HG03571 (cell line): ENCODE data around the gene MPP7.
"Not testable (repeated sequence)": the region's sequence is repeated elsewhere in the genome, so short reads cannot be mapped to it uniquely, and the experiment has no call there.

Source experiments
- ATAC-seq: cut with Tn5 transposase; IDR thresholded peaks from one replicate; pipeline ENCODE4 v1.9.1; 2021; ENCODE audit not compliant: unreplicated experiment

The MPP7 gene

DNA sequence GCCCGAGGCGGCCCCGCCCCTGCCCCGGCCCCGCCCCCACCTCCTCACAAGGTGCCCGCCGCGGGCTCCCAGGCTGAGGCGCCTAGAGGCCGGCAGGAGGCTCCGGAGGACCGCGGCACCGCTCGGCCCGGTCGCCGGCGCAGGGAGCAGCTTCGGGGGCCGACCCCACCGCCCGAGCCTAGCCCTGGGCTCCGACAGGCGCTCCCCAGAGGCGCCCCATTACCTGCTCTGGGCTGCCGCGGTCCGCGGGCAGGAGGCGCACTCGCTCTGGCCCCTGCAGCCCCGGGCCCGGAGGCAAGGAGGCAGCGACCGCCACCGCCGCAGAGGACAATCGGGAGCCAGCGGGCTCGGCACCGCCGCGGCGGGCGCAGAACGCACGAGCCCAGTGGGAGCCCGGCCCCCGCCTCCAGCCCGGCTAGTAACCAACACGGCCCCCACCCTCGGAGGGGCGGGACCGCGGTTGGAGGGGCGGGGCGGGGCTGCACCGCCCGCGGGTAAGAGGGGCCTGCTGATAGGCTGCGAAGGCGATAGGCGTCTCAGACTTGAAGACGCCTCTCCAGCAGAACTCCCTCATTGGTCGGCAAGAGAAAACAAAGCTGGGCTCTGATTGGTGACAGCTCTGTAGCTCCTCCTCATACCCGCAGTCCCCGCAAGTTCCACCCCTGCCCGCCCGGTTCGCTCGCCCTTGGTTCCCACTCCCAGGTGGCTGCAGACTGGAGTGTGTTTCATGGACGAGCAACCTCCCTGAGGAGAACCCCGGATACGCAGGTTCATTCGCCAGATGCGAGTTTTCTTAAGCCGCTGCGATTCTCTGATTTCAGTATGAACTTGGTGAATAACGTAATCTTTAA, at the start of gene MPP7:
Gene MPP7 (minus strand): TSS at position 427 of the 851 bp plus-strand sequence. CDS start 64,460 bp downstream, outside the sequence.
- peak; percentile 100 for ATAC-seq

DNA sequence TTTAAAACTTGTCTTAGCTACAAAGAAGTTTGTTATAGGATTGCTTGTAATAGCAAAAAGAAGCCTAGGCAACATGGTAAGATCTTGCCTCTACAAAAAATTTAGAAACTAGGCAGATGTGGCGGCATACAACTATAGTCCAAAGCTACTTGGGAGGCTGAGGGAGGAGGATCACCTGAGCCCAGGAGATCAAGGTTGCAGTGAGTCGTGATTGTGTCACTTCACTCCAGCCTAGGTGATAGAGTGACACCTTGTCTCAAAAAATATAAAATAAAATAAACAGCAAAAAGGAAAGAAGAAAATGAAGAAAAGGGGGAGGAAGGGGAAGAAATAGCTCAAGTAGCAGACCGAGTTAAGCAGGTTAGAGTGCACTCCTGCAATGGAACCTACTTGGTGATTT, 47.0 kb upstream of the MPP7 start:
- no peak for ATAC-seq

DNA sequence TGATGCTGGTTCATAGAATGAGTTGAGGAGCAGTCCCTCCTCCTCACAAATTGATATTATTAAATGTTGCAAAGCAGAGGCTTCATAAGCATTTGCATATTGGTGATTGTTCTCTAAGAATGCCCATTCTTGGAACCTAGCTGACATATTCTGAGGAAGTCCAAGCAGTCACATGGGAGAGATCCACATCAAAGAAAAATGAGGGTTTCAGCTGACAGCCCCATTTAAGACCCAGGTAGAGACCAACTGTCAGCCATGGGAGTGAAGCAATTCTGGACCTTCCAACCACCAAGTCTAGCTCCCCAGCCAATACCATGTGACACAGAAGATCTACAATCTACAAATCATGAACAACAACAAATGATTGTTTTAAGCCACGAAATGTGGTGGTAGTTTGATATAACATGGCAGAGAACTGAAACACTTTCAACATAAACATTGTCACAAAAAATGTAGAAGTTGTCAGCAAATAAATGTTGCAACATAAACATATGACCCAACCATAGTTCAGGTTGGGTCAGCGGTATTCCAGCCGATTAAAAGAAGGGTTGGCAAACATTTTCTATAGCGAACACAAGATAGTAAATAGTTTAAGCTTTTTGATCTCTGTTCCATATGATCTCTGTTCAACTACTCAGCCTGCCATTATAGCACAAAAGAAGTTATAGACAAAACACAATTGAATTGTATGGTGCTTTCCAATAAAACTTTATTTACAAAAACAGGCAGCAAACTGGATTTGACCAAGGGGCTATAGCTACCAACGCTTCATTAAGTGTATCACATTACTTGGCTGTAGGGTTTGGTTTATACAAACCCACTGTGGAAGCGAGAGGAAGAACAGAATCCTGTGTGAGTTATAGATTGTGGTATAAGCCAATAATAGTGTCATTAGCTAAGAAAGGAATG, 41.4 kb upstream of the MPP7 start:
- no peak for ATAC-seq

DNA sequence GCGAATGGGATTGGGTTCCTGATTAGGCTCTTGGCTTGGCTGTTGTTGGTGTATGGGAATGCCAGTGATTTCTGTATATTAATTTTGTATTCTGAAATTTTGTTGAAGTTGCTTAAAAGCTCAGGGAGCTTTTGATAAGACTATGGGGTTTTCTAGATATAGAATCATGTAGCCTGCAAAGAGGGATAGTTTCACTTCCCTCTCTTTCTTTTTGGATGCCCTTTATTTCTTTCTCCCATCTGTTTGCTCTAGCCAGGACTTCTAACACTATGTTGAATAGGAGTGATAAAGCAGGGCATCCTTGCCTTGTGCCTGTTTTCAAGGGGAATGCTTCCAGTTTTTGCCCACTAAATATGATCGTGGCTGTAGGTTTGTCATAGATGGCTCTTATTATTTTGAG, 40.4 kb upstream of the MPP7 start:
- no peak for ATAC-seq

DNA sequence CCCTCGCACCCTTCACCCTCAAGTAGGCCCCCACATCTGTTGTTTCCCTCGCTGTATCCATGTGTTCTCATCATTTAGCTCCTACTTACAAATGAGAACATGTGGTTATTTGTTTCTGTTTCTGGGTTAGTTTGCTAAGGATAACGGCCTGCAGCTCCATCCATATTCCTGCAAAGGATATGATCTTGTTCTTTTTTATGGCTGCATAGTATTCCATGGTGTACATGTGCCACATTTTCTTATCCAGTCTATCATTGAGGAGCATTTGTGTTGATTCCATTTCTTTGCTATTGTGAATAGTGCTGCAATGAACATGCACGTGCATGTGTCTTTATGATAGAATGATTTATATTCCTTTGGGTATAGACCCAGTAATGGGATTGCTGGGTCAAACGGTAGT, 38.8 kb upstream of the MPP7 start:
- not testable (repeated sequence) for ATAC-seq

DNA sequence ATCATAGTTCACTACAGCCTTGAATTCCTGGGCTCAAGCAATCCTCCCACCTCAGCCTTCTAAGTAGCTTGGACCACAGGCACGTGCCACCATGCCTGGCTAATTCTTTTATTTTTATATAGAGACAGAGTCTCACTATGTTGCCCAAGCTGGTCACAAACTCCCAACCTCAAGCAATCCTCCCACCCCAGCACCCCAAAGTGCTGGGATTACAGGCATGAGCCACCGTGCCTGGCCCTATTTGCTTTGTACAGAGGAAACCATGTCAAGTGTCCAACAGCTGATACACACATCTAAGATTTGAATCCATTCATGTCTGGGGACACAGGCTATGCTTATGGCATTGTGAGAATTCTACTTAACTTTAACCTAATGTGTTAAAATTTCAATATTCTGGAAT, 29.9 kb upstream of the MPP7 start:
- no peak for ATAC-seq

DNA sequence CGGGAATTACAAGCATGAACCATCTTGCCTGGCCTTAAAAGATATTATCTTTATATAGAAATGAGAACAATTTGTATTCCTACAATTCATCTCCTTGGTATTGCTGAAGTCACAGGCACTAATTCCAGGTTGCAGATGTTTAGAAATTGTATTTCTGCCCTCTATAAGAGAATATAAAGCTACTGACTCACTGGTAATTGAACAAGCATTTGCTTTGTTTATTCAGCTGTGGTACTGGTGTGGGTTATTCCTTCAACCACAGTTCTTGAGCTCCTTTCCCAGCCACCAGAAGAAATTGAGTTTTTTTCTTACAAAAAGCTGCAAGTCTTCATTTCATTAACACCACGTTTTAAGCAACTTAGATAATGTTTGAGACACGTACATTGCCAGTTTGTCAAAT, 29.0 kb upstream of the MPP7 start:
- no peak for ATAC-seq

DNA sequence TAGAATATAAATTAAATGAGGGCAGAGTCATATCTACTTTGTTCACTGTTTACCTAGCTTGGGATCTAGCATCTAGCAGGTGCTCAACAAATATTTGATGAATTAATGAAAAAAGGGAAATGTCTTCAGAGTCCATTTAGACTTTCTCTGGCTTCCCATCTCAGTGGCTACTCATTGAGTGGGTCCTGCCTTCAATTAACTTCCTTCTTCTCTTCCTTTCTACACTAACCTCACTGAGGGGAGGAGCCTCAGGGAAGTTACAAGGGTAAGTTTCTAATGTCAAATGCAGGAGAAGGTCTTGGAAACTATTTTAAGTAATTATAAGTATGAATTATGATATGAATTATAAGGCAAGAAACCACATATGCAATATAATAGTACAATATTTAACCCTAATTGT, 28.2 kb upstream of the MPP7 start:
- ATAC-seq, result no peak

DNA sequence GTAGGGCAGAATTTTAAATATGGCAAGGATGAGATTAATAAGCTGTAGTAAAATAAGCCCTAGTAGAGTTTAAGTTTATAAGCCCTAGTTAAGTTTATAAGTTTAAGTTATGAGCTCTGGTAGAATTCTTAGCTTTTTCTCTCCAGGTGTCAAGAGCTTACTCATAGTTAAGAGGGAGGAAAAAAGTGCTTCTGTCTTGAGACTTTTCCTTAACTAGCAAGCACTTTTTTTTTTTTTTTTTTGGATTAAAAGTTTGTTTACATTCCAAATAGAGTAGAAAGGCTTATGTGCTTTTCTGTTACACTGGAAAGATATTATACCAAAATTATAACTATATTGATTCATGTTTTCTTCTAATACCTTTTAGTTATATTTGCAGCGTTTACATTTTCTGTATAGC, 25.5 kb upstream of the MPP7 start:
- ATAC-seq, result no peak

DNA sequence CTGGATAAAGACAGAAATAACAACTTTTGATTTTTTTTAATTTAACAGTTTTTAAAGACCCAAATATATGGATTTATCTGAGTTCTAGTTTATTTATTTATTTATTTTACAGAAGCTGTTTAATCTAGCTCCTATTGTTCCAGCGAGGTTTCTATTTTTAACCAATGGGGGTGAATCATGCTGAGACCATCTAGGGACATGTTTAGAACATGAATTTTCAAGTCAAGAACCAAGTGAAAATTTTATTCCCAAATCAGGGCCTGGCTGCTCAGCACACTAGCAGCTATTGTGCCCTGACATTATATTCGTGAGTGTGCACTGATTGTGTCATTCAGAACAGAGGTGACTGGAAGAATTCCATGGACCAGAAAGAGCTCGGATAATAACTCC, 24.6 kb upstream of the MPP7 start:
- ATAC-seq, result no peak

DNA sequence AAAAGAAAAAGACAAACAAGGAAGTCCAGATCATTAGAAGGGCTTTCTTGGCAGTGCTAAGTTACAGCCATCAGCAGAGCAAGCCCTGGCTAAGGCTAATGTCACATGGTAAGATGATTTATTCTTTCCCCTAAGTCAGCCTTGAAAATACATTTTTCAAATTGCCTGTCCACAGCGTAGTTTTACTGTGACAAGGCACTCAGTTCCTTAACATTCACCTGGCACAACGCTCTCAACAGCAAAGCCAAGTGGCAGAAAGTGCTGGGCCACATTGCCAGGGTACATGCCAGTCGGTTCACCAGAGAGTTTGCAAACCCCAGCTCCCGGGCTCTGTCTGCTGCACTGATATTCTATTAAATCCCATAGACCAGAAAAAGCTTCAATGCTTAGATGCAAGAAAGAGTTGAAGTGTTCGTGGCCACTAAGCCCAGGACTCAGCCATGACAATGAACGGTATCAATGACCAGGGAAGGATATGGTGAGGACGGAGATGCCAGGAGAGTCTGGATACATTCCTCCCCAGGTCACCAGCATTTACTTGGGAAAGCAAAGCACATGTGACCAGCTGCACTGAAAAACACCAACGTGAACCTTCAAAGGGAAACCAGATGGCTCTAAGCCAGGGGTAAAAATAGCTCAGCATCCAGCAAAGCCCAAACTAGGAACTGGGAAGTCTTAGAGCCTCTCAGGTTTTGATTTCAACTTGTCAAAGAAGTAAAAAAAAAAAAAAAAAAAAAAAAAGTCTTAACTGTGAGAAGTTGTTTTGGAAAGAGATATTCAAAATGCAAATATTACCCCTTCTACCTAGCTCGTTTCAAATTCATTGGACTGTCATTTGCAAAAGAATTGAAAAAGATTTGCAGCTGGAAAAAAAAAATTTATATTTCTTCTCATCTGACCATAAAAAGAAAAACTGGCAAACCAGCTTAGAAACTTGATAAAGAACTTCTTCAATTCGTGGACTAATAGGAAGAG, 23.9 kb upstream of the MPP7 start:
- ATAC-seq, result no peak

DNA sequence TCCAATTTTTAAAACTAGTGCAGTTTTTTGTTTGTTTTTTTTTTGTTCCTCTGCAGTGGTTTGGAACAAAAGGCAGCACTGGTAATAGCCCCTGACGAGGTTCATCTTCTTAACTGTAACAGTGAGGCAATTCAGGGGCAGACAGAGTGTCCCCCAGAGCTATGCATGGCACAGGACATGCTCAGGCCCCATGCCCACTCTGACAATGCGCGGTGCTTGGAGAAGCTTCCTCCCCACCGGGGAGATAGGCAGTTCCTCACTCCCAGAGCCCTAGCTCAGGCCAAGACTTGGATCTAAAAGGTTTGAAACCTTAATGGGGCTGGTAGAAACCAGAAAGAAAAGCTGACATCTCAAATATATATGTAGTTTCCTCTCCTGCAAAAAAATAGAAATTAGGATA, 17.9 kb upstream of the MPP7 start:
- no peak for ATAC-seq

DNA sequence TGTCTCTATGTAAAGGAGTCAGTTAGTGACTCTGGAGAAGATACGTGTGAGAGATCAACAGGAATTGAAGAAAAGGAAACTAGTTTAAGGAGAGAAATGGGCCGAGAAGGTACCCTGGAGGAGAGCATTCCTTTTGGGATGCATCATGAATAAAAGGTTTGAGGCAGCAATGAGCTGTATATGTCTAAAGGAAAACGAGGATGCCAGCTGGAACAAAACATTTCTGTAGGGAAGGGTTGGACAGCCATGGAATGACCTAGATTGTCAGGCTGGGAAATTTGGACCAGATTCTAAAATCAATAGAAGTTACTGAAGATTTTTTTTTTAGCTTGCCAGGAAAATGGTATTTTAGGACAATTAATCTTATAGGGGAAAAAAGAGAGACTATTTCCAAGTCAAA, 17.2 kb upstream of the MPP7 start:
- ATAC-seq, result no peak

DNA sequence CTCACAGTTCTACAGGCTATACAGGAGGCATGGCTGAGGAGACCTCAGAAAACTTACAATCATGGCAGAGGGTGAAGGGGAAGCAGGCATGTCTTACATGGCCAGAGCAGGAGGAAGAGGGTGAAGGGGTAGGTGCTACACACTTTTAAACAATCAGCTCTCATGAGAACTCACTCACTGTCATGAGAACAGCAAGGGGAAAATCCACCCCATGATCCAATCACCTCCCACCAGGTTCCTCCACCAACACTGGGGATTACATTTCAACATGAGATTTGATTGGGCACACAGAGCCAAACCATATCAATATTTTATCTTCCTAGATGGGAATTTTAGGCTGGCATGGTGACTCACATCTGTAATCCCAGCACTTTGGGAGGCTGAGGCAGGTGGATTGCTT, 16.2 kb upstream of the MPP7 start:
- ATAC-seq, result not testable (repeated sequence)

DNA sequence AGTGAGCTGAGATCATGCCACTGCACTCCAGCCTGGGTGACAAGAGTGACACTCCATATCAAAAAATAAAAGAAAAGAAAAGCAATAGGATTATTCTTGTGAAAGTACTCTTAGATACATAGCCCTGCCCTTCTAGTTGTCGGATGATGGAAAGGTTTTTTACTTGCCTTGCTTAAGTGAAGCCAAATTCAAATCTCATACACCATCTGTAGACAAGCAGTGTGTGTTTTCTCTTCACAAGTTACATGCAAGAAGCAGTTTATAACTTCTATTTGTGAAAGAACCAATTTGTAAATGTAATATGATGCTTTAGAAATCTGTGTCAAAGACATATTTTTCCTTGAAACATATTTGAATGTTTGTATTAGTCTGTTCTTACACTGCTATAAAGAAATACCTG, 15.8 kb upstream of the MPP7 start:
- no peak for ATAC-seq

DNA sequence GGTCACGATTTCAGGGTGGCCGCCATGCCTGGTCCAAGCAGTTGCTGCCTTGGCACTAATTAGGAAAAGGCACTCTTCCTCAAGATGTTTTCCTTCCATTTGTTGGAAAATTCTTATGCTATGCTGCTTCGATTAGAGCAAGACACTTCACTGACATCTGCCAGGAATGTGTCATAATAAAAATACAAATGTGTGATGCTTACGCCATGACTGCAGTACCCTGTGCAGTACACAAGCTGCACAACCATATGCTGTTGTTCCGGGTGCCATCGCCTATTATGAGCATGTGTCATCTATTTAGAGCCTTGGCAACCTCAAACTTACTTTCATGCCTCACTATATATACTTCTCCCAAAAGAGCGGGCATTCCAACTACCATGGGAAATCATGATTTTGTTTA, 14.9 kb upstream of the MPP7 start:
- ATAC-seq, result no peak

DNA sequence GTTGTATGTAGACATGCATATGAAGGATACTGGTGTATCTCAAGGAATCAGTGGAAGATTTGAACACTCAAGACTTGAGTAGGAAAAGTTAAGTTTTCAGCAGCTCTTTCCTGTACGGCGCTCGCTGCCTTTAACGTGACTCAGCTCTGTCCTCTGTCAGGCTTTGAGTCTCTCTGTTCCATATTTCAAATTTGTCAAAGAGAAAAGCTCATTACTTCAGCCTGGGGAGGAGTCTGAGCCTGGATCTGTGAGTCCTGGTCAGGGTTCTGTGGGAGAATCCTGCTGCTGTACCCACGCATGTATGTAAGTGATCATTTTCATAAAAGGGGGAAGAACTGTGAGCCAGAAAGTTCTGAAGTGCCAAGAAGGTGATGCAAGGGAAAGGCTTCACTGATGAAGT, 13.8 kb upstream of the MPP7 start:
- no peak for ATAC-seq

DNA sequence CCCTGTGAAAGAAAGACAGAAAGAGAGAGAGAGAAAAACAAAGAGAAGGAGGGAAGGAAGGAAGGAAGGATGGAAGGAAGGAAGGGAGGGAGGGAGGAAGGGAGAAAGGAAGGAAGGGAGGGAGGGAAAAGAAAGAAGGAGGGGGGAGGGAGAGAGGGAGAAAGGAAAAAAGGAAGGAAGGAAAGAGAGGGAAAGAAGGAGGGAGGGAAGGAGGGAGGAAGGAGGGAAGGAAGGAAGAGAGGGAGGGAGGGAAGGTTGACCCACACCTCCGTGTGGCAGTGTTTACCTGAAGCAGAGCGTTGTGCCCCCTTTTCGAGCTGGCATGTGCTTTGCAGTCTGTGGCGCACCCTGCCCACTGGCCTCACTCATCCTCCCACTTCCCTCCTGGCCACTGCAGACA, 12.3 kb upstream of the MPP7 start:
- ATAC-seq, result no peak

DNA sequence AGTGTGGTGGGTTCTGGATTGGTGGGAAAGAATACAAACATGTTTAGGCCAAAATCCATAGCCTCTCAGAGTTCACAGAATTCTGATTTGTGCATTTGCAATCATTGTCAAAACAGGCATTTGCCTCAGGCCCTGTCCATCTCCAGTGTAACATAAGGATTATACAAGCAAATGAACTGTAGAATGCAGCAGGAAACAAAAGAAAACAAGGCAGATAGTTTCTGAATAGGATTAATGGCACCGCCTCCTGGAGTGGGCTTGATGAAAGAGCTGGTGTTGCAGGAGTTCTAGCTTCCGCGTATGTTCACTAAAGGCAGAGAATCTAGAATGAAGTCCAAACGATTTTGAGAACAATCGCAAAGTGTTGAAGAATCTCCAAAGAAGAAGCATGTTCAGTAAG, 11.3 kb upstream of the MPP7 start:
- no peak for ATAC-seq

DNA sequence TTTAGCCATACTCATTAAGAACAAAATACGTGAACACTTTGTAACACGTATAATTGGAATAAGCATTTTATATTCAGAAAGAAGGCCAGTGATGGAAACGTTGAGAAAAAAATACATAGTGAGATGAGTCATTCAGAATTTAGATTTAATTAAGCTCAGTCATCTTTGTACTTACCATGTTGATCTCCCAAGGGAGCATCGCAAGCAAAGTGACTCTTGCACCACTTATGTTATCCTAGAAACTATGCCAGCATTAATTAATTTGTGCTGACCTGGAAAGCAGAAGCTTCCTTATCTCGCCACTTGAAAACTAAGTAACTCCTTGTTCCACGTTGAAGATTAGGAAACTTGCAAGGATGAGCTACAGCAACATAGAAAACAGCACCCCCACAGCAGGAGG, 9.7 kb upstream of the MPP7 start:
- ATAC-seq, result no peak

DNA sequence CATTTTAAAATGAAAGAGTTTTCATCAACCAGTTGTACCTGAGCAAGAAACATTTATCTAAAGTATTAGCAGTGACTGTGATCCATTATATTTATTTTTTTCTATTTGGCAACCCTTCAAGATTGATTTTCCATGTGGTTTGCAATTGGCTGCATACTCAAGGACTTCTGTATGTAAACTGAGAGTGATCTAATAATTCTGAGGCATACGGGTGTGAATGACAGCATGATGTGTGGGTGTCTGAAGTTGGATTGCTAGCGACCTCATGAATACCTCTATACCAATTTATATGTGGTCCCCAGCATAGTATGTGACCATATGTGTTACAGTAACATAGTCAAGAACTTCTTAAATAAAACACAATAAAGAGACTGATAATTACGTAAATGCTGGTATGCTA, 8.2 kb upstream of the MPP7 start:
- ATAC-seq, result no peak
